IMR-90 (cell line): Measurements from ENCODE around the gene FIGLA.

Experiments
- CEBPB ChIP-seq: IDR thresholded peaks from 2 replicates; pipeline ENCODE4 v1.6.1; 2012; ENCODE audit warnings: low read depth, low read length, improper control_type of control experiment
- CTCF ChIP-seq: conservative IDR thresholded peaks from 2 replicates; pipeline ENCODE4 v1.5.1; 2012; ENCODE audit warnings: mild to moderate bottlenecking, low read depth, low read length, improper control_type of control experiment
- ELK1 ChIP-seq: fragments of 150-350 bp; IDR thresholded peaks from 2 replicates; pipeline ENCODE4 v1.6.1; 2016; ENCODE audit warnings: low read depth, mild to moderate bottlenecking, low read length, moderate library complexity, borderline replicate concordance
- FOS ChIP-seq: fragments of 150-350 bp; IDR thresholded peaks from 2 replicates; pipeline ENCODE4 v1.6.1; 2016; ENCODE audit warnings: low read depth, low read length
- MAFK ChIP-seq: IDR thresholded peaks from 2 replicates; pipeline ENCODE4 v1.6.1; 2012; ENCODE audit warnings: low read depth, low read length, improper control_type of control experiment
- MAZ ChIP-seq: IDR thresholded peaks from 2 replicates; pipeline ENCODE4 v1.6.1; 2012; ENCODE audit warnings: low read depth, mild to moderate bottlenecking, low read length, improper control_type of control experiment, moderate library complexity, borderline replicate concordance
- MXI1 ChIP-seq: IDR thresholded peaks from 2 replicates; pipeline ENCODE4 v1.6.1; 2012; ENCODE audit warnings: low read depth, mild to moderate bottlenecking, low read length, moderate library complexity, borderline replicate concordance
- NFE2L2 ChIP-seq: fragments of 150-350 bp; IDR thresholded peaks from 2 replicates; pipeline ENCODE4 v1.6.1; 2016; ENCODE audit warnings: low read depth, mild to moderate bottlenecking, low read length
- POLR2A ChIP-seq: IDR thresholded peaks from 2 replicates; pipeline ENCODE4 v1.6.1; 2012; ENCODE audit warnings: mild to moderate bottlenecking, low read depth, low read length
- RAD21 ChIP-seq: IDR thresholded peaks from 2 replicates; pipeline ENCODE4 v1.6.1; 2012; ENCODE audit warnings: low read length, improper control_type of control experiment
- RCOR1 ChIP-seq: IDR thresholded peaks from 2 replicates; pipeline ENCODE4 v1.6.1; 2012; ENCODE audit warnings: mild to moderate bottlenecking, low read length, improper control_type of control experiment; ENCODE audit not compliant: insufficient replicate concordance
- RFX5 ChIP-seq: IDR thresholded peaks from 2 replicates; pipeline ENCODE4 v1.8.0; 2012; ENCODE audit warnings: low read depth, mild to moderate bottlenecking, low read length, moderate library complexity
- SMC3 ChIP-seq: fragments of 150-350 bp; IDR thresholded peaks from 2 replicates; pipeline ENCODE4 v1.6.1; 2016; ENCODE audit warnings: low read depth, mild to moderate bottlenecking, antibody characterized with exemption, low read length, moderate library complexity
- USF2 ChIP-seq: fragments of 150-350 bp; IDR thresholded peaks from 2 replicates; pipeline ENCODE4 v1.6.1; 2017; ENCODE audit warnings: mild to moderate bottlenecking, antibody characterized with exemption, low read length, low read depth

- no peak for TF ChIP-seq CTCF
- TF ChIP-seq NFE2L2, result no peak
- no peak for TF ChIP-seq POLR2A
- TF ChIP-seq USF2, result no peak
- no peak for TF ChIP-seq CEBPB
- no peak for TF ChIP-seq RAD21
- no peak for TF ChIP-seq SMC3
- no peak for TF ChIP-seq FOS
- TF ChIP-seq ELK1, result no peak
- TF ChIP-seq MAZ, result no peak
- no peak for TF ChIP-seq MAFK
- TF ChIP-seq RFX5, result no peak
- TF ChIP-seq MXI1, result no peak
- no peak for TF ChIP-seq RCOR1
Measured at GRCh38 chr2:70808983-70809958, 18.8 kb upstream of the FIGLA start.
